ENCODE results near the gene C16orf95.

DNA sequence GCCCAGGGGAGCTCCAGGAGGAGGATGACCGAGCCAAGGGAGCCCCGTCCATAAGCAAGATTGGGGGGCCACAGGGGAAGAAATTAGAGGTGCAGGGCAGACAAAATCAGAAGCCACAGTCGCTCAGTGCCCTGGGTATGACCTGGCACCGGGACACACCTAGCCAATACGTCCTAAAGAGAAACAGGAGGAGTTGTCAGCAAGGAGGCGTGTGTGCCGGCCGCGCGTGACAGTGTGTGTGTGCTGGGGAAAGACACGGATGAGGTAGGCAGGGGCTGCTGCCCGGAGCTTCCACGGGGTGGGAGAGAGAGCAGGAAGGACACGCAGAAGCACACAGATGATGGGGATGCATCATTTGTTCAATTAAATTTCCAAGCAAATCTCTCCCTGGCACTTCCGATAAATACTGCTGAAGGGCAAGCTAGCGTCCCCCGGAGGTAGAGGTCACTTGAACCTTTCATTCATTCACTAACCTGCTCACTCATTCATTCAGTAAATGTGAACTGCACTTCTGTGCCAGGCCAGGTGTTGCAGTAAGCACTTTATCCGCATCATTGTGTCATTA, 38.0 kb downstream of the C16orf95 start:
- TF ChIP-seq, protein P1, sequence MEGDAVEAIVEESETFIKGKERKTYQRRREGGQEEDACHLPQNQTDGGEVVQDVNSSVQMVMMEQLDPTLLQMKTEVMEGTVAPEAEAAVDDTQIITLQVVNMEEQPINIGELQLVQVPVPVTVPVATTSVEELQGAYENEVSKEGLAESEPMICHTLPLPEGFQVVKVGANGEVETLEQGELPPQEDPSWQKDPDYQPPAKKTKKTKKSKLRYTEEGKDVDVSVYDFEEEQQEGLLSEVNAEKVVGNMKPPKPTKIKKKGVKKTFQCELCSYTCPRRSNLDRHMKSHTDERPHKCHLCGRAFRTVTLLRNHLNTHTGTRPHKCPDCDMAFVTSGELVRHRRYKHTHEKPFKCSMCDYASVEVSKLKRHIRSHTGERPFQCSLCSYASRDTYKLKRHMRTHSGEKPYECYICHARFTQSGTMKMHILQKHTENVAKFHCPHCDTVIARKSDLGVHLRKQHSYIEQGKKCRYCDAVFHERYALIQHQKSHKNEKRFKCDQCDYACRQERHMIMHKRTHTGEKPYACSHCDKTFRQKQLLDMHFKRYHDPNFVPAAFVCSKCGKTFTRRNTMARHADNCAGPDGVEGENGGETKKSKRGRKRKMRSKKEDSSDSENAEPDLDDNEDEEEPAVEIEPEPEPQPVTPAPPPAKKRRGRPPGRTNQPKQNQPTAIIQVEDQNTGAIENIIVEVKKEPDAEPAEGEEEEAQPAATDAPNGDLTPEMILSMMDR (IDR thresholded peaks at IDR 0.05) = no peak
- TF ChIP-seq POLR2A (IDR thresholded peaks at IDR 0.05) = no peak

All from prostate gland (tissue), 2 donors.